Mesendoderm (in vitro differentiated cells): ENCODE measurements around the gene SMIM3. TPM values are rescaled to one million over a fixed set of nuclear protein-coding genes. Genes with fewer than 3 reads are reported as not detected.
A peak's percentile ranks its signal among the peaks of the same experiment; 100 is the strongest.

ENCODE experiments used
- DNase-seq: peaks from one replicate; pipeline ENCODE4 v3.0.0; 2013
- H2AK5ac ChIP-seq: 2 replicates; pipeline ENCODE4 v1.6.1; 2013; ENCODE audit warnings: low read length, inconsistent platforms
- H2BK120ac ChIP-seq: 2 replicates; pipeline ENCODE4 v1.6.1; 2013; ENCODE audit warnings: low read depth, mild to moderate bottlenecking, low read length, moderate library complexity, mixed read lengths
- H2BK15ac ChIP-seq: replicated peaks from 2 replicates; pipeline ENCODE4 v1.6.1; 2013; ENCODE audit warnings: low read depth, mild to moderate bottlenecking, moderate library complexity
- H2BK5ac ChIP-seq: 2 replicates; pipeline ENCODE4 v1.6.1; 2013; ENCODE audit warnings: low read length, inconsistent platforms
- H3K18ac ChIP-seq: 2 replicates; pipeline ENCODE4 v1.6.1; 2013; ENCODE audit warnings: mild to moderate bottlenecking, low read length, mixed read lengths
- H3K23ac ChIP-seq: one replicate; pipeline ENCODE4 v1.6.1; 2013; ENCODE audit warnings: low read length
- H3K27ac ChIP-seq: 2 replicates; pipeline ENCODE4 v1.5.1; 2013; ENCODE audit warnings: low read depth, mild to moderate bottlenecking, inconsistent platforms, low read length, moderate library complexity
- H3K27me3 ChIP-seq: 2 replicates; pipeline ENCODE4 v1.6.1; 2013; ENCODE audit warnings: low read length, control low read depth, mild to moderate bottlenecking, inconsistent platforms; ENCODE audit not compliant: insufficient read depth, poor library complexity
- H3K36me3 ChIP-seq: 2 replicates; pipeline ENCODE4 v1.6.1; 2013; ENCODE audit warnings: low read length, inconsistent platforms; ENCODE audit not compliant: control insufficient read depth, insufficient read depth
- H3K4ac ChIP-seq: one replicate; pipeline ENCODE4 v1.6.1; 2013; ENCODE audit warnings: low read depth, mild to moderate bottlenecking, low read length, moderate library complexity
- H3K4me1 ChIP-seq: 2 replicates; pipeline ENCODE4 v1.6.1; 2013; ENCODE audit warnings: low read depth, low read length, inconsistent platforms; ENCODE audit not compliant: control insufficient read depth
- H3K4me2 ChIP-seq: 2 replicates; pipeline ENCODE4 v1.6.1; 2013; ENCODE audit warnings: low read length
- H3K4me3 ChIP-seq: 2 replicates; pipeline ENCODE4 v1.5.1; 2013; ENCODE audit warnings: mild to moderate bottlenecking, low read length
- H3K56ac ChIP-seq: one replicate; pipeline ENCODE4 v1.6.1; 2013; ENCODE audit warnings: low read length
- H3K79me1 ChIP-seq: 2 replicates; pipeline ENCODE4 v1.6.1; 2013; ENCODE audit warnings: low read length, inconsistent platforms
- H3K79me2 ChIP-seq: 2 replicates; pipeline ENCODE4 v1.6.1; 2013; ENCODE audit warnings: mild to moderate bottlenecking, low read length; ENCODE audit not compliant: control insufficient read depth, insufficient read depth
- H3K9ac ChIP-seq: 2 replicates; pipeline ENCODE4 v1.6.1; 2013; ENCODE audit warnings: low read length, inconsistent platforms
- H4K5ac ChIP-seq: one replicate; pipeline ENCODE4 v1.6.1; 2013; ENCODE audit warnings: low read length
- H4K8ac ChIP-seq: one replicate; pipeline ENCODE4 v1.6.1; 2013; ENCODE audit warnings: low read depth, mild to moderate bottlenecking, control low read depth, low read length, moderate library complexity
- WGBS: extraction: QIAGEN DNeasy Blood & Tissue Kit; methylation state at CpG from one replicate; pipeline ENCODE4 v1.1.7; 2013; ENCODE audit warnings: low lambda C conversion rate, missing lambda C conversion rate; ENCODE audit not compliant: insufficient coverage; ENCODE audit errors: extremely low coverage; 5-methylcytosine and 5-hydroxymethylcytosine counted together
- polyA plus RNA-seq, 2 experiments: library from polyadenylated mRNA; stranded (reverse); fragments of 200-250 nt; gene quantifications; one replicate each; pipeline ENCODE4 v1.2.3, GENCODE V29; 2013

SMIM3 gene, protein sequence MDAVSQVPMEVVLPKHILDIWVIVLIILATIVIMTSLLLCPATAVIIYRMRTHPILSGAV
- polyA plus RNA-seq (2013, experiment 1 of 2): 5.9 TPM
- 5.6 TPM for polyA plus RNA-seq (2013, experiment 2 of 2)

- peak; percentile 84 for DNase-seq
Measured at GRCh38 chr5:150778517-150779396, at the start of gene SMIM3. Gene SMIM3 (plus strand): TSS chr5:150778757. CDS start chr5:150795441, 16,684 bp downstream.

GRCh38 chr5:150729859-150730258, 48.7 kb upstream of the SMIM3 start:
- Histone ChIP-seq H3K23ac (no peak overlapping the region), H2BK15ac (no peak overlapping the region), H2AK5ac (no peak overlapping the region), H3K4me1 (no peaks in the 10 kb centered on the region), H3K79me2 (no peaks in the 10 kb centered on the region), H3K27me3 (no peaks in the 10 kb centered on the region), H2BK5ac (no peak overlapping the region), H3K4me2 (no peak overlapping the region), H3K4ac (no peak overlapping the region), H4K5ac (no peak overlapping the region), H3K36me3 (peaks cover 4% of the 10 kb centered on the region), H3K4me3 (no peak overlapping the region), H3K18ac (no peak overlapping the region), H2BK120ac (no peak overlapping the region), H4K8ac (no peak overlapping the region), H3K27ac (no peak overlapping the region), H3K79me1 (peaks cover 5% of the 10 kb centered on the region), H3K9ac (no peak overlapping the region), H3K56ac (no peak overlapping the region)
- WGBS: no CpG with 5 or more reads among the region's 4 CpGs
- no peak for DNase-seq

More at GRCh38 chr5:150778517-150779396, at the start of gene SMIM3:
- no peaks in the 10 kb centered on the region for H3K27me3 ChIP-seq
- H3K79me2 ChIP-seq: no peaks in the 10 kb centered on the region
- H3K4me3 ChIP-seq: peak within 1 kb of the TSS; percentile 72
- H4K5ac ChIP-seq: no peak within 1 kb of the TSS
- H3K36me3 ChIP-seq: no peaks in the 10 kb centered on the region
- H2BK120ac ChIP-seq: no peak within 1 kb of the TSS
- no peak within 1 kb of the TSS for H2BK5ac ChIP-seq
- no peak within 1 kb of the TSS for H2BK15ac ChIP-seq
- H4K8ac ChIP-seq: no peak within 1 kb of the TSS
- no peak within 1 kb of the TSS for H3K4ac ChIP-seq
- H3K23ac ChIP-seq: no peak within 1 kb of the TSS
- no peak within 1 kb of the TSS for H2AK5ac ChIP-seq
- no peak within 1 kb of the TSS for H3K27ac ChIP-seq
- peak within 1 kb of the TSS; percentile 84 for H3K9ac ChIP-seq
- H3K79me1 ChIP-seq: no peaks in the 10 kb centered on the region
- H3K18ac ChIP-seq: peak within 1 kb of the TSS; percentile 29
- WGBS: no CpG with 5 or more reads among the region's 59 CpGs
- H3K56ac ChIP-seq: peak within 1 kb of the TSS; percentile 95
- H3K4me2 ChIP-seq: peak within 1 kb of the TSS; percentile 97
- peaks cover 8% of the 10 kb centered on the region for H3K4me1 ChIP-seq

- no peak overlapping the region for H3K23ac ChIP-seq
- H3K36me3 ChIP-seq: peaks cover 4% of the 10 kb centered on the region
- H3K79me1 ChIP-seq: peaks cover 9% of the 10 kb centered on the region
- no peak overlapping the region for H2BK5ac ChIP-seq
- no peak overlapping the region for H2BK120ac ChIP-seq
- H3K18ac ChIP-seq: no peak overlapping the region
- DNase-seq: no peak
- no peak overlapping the region for H3K56ac ChIP-seq
- no peak overlapping the region for H3K4me2 ChIP-seq
- H3K4ac ChIP-seq: no peak overlapping the region
- WGBS: no CpG with 5 or more reads among the region's 6 CpGs
- H3K79me2 ChIP-seq: no peaks in the 10 kb centered on the region
- H3K27ac ChIP-seq: no peak overlapping the region
- H3K27me3 ChIP-seq: no peaks in the 10 kb centered on the region
- no peak overlapping the region for H4K8ac ChIP-seq
- H2AK5ac ChIP-seq: no peak overlapping the region
- H3K4me3 ChIP-seq: no peak overlapping the region
- H4K5ac ChIP-seq: no peak overlapping the region
- no peak overlapping the region for H3K9ac ChIP-seq
- no peak overlapping the region for H2BK15ac ChIP-seq
- H3K4me1 ChIP-seq: no peaks in the 10 kb centered on the region
Measured at GRCh38 chr5:150731669-150732242, 46.8 kb upstream of the SMIM3 start.

DNA sequence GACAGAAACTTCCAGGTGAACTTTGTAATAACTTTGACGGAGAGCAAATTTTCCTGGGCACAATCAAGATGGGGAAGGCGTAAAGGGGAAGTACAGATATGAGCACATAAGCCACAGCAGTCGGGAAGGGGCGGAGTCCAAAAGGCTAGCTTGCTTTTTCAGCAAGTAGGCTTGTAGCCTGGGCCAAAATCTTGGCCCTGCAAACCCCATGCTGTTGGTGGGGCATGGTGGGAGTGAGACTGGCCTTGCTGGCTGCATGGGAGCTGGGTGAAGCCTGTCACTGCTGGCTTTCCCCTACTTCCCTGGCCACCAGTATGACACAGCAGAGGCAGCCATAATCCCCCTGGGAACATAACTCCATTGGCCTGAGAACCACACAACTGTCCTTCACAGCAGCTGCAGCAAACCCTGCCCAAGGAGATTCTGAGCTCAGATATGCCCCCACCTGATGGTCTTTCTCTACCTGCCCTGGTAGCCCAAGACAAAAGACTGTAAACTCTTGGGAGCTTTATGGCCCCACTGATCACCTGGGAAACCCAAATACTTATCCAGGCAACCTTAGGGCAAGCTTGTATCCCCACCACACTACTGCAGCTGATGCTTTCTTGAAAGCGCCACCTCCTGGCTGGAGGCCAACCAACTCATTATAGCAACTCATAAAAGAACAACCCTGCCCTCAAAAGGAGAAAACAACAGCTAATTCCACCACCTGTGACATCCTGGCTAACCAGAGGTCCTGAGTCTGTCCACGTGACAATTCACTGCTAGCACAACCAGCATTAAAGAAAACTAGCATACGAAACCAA, 43.8 kb upstream of the SMIM3 start:
- peak; percentile 51 for DNase-seq
- no peaks in the 10 kb centered on the region for H3K4me1 ChIP-seq
- H3K36me3 ChIP-seq: peaks cover 4% of the 10 kb centered on the region
- H3K27me3 ChIP-seq: no peaks in the 10 kb centered on the region
- H3K23ac ChIP-seq: no peak overlapping the region
- no peak overlapping the region for H3K27ac ChIP-seq
- H2BK120ac ChIP-seq: no peak overlapping the region
- H3K79me1 ChIP-seq: peaks cover 9% of the 10 kb centered on the region
- no peak overlapping the region for H3K9ac ChIP-seq
- no peak overlapping the region for H3K56ac ChIP-seq
- H3K4ac ChIP-seq: no peak overlapping the region
- H2BK15ac ChIP-seq: no peak overlapping the region
- no peak overlapping the region for H2AK5ac ChIP-seq
- H4K5ac ChIP-seq: no peak overlapping the region
- no peaks in the 10 kb centered on the region for H3K79me2 ChIP-seq
- H4K8ac ChIP-seq: no peak overlapping the region
- WGBS: no CpG with 5 or more reads among the region's 7 CpGs
- no peak overlapping the region for H3K4me3 ChIP-seq
- no peak overlapping the region for H2BK5ac ChIP-seq
- no peak overlapping the region for H3K4me2 ChIP-seq
- H3K18ac ChIP-seq: no peak overlapping the region

DNA sequence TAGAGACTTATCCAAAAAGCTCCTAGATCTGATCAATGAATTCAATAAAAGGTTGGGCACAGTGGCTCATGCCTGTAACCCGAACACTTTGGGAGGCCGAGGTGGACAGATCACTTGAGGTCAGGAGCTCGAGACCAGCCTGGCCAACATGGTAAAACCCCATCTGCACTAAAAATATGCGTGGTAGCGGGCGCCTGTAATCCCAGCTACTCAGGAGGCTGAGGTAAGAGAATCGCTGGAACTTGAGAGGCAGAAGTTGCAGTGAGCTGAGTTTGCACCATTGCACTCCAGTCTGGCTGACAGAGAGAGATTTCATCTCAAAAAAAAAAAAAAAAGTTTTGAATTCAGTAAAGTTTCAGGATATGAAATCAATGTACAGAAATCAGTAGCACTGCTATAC, 39.7 kb upstream of the SMIM3 start:
- no peaks in the 10 kb centered on the region for H3K27me3 ChIP-seq
- no peak overlapping the region for H3K27ac ChIP-seq
- no peak overlapping the region for H3K4me2 ChIP-seq
- no peak overlapping the region for H3K56ac ChIP-seq
- DNase-seq: no peak
- no peak overlapping the region for H4K8ac ChIP-seq
- H3K79me1 ChIP-seq: peaks cover 9% of the 10 kb centered on the region
- no peak overlapping the region for H3K18ac ChIP-seq
- H3K9ac ChIP-seq: no peak overlapping the region
- H2BK15ac ChIP-seq: no peak overlapping the region
- H3K23ac ChIP-seq: no peak overlapping the region
- no peaks in the 10 kb centered on the region for H3K79me2 ChIP-seq
- H4K5ac ChIP-seq: no peak overlapping the region
- H2AK5ac ChIP-seq: no peak overlapping the region
- no peak overlapping the region for H3K4me3 ChIP-seq
- no peaks in the 10 kb centered on the region for H3K4me1 ChIP-seq
- no CpG with 5 or more reads among the region's 7 CpGs for WGBS
- no peak overlapping the region for H3K4ac ChIP-seq
- no peak overlapping the region for H2BK120ac ChIP-seq
- no peaks in the 10 kb centered on the region for H3K36me3 ChIP-seq
- H2BK5ac ChIP-seq: no peak overlapping the region
